Heart left ventricle (tissue), 16 donors: Measurements from ENCODE around the gene GARIN5B. TPM values are rescaled to one million over a fixed set of nuclear protein-coding genes. Genes with fewer than 3 reads are reported as not detected.

Source experiments
- ATAC-seq, 4 donors: fragments of 200-7000 bp; cut with Tn5 transposase; one replicate each; pipeline ENCODE4 v1.9.1; 2020 to 2022; ENCODE audit warnings: moderate library complexity in 4 of 4, mild to moderate bottlenecking in 3 of 4, moderate number of reproducible peaks in 1 of 4
- DNase-seq, 5 donors: peaks; one replicate each; pipeline ENCODE4 v3.0.0-alpha.2; 2020
- H3K27ac ChIP-seq, 12 donors: fragments of 200-600 bp; sonication (generic) in 4 of 12; one replicate each; pipeline versions ENCODE4 v1.5.0 to v1.8.0; 2016 to 2022; ENCODE audit warnings: mild to moderate bottlenecking in 2 of 12
- H3K27me3 ChIP-seq, 9 donors: fragments of 200-600 bp; sonication (generic) in 2 of 9; one replicate each; pipeline versions ENCODE4 v1.5.1 to v1.8.0; 2016 to 2022; ENCODE audit warnings: mild to moderate bottlenecking in 3 of 9
- H3K36me3 ChIP-seq, 9 donors: fragments of 200-600 bp; sonication (generic) in 2 of 9; one replicate each; pipeline versions ENCODE4 v1.5.0 to v1.8.0; 2018 to 2022; ENCODE audit warnings: mild to moderate bottlenecking in 2 of 9
- H3K4me1 ChIP-seq, 12 donors: fragments of 200-600 bp; sonication (generic) in 4 of 12; one replicate each; pipeline versions ENCODE4 v1.5.0 to v1.8.0; 2016 to 2022; ENCODE audit warnings: mild to moderate bottlenecking in 3 of 12
- H3K4me3 ChIP-seq, 12 donors: fragments of 200-600 bp; sonication (generic) in 4 of 12; one replicate each; pipeline versions ENCODE4 v1.5.0 to v1.8.0; 2017 to 2022; ENCODE audit warnings: mild to moderate bottlenecking in 9 of 12, moderate library complexity in 4 of 12
- H3K9me3 ChIP-seq, 12 donors: fragments of 200-600 bp; sonication (generic) in 4 of 12; one replicate each; pipeline versions ENCODE4 v1.5.0 to v1.8.0; 2016 to 2022; ENCODE audit warnings: mild to moderate bottlenecking in 1 of 12
- CTCF ChIP-seq, 12 donors: fragments of 200-600 bp; sonication (generic) in 4 of 12; IDR thresholded peaks; one replicate each; pipeline versions ENCODE4 v1.5.0 to v1.8.0; 2018 to 2022; ENCODE audit warnings: antibody characterized with exemption in 12 of 12, mild to moderate bottlenecking in 5 of 12
- POLR2A ChIP-seq, 2 donors: fragments of 450-650 bp; IDR thresholded peaks; one replicate each; pipeline ENCODE4 v1.6.1; 2017; ENCODE audit warnings: antibody characterized with exemption in 2 of 2, mild to moderate bottlenecking in 2 of 2, moderate library complexity in 2 of 2
- WGBS, 4 donors: extraction: QIAGEN DNeasy Blood & Tissue Kit in 2 of 4; methylation state at CpG; one replicate each; pipeline versions ENCODE4 v1.1.5 to v1.1.7; 2013 to 2018; 5-methylcytosine and 5-hydroxymethylcytosine counted together
- intact Hi-C, 10 donors: fragments of 100-400 bp; cut with DNase I; formaldehyde crosslinking; loops; one replicate each; pipeline versions ENCODE4 v1.11.1 to v1.14.2; 2022
- polyA plus RNA-seq, 2 donors: library from polyadenylated mRNA; stranded (reverse); fragments of 200-250 nt; gene quantifications; one replicate each; pipeline ENCODE4 v1.2.3, GENCODE V29; 2013
- total RNA-seq, 9 donors: library from RNA; depleted of rRNA in 2 of 9; stranded (reverse); fragments of >200 nt in 2 of 9; fragmentation: NEBNext Ultra II Directional in 3 of 9; extraction: Animal tissue kit (Norgen Biotek cat#: 25700) in 3 of 9; gene quantifications; one replicate each; pipeline versions ENCODE4 v1.1.0 to v1.2.4, GENCODE V29; 2016 to 2023
- donor health status: ischemic (EF 13 %, LVEDD 7.1; RV severe dilation, severe dysfunction).
- donor health status: healthy with polysubstance abuse.
- donor health status: DM: no; HTN: yes; CAD: no.
- donor health status: DM: no; HTN: no; CAD: no.
- donor health status: ischemic (EF 25% LVEDD 6.9; RV normal size, moderate dysfunction).
- donor health status: ischemic (EF 25% LVEDD 5.7; RV mildly dilated, moderate dysfunction).
- donor health status: healthy.
- donor health status: DM: yes; HTN: yes; CAD: no.
- donor health status: ischemic (EF 35%, LVEDD 5.7; RV mildly dilated, moderate dysfunction).
- donor health status: nonischemic (EF 11% LVEDD 7.7; RV severe dilation, severe dysfunction).
- donor health status: DM: yes; HTN: yes; CAD: no.
- donor health status: PGD.
- donor health status: ischemic (EF 29% LVEDD 5.4; RV normal size, mild dysfunction).
- donor health status: nonischemic (EF 23%, LVEDD 6.1; RV moderate dilation, normal function).

The GARIN5B gene
- total and polyA plus RNA-seq, 11 donors, result not detected

DNA sequence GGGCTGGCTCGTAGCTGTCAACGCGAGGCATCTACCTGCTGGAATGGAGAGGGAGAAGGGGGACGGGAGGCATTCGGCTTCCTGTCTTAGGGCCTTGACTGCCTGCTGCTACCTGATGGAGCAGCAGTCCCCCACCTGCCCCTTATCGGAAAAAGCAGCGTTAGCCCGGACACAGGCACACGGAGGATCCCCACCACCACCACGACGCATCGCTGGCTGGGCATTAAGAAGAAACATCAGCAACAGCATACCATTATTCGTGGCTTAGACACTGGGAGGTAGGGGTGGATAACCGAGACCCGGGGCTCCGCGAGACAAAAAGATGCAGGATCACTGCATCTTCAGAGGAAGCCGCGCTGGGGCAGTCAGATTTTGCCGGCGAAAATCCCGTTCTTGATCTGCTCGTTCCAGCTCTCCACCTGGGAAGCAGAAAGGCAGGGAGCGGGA lies 9.7 kb downstream of the GARIN5B start:
- H3K27ac ChIP-seq, result no peak overlapping the region
- H3K27me3 ChIP-seq, result peaks cover 10 to 77% (median 47%) of the 10 kb centered on the region in 9 donors
- 4 to 5% (median 4%) methylated on average over 15 to 24 of the region's 24 CpGs for WGBS, 4 donors
- intact Hi-C loops, result no loop called here
- no peaks in the 10 kb centered on the region for H3K36me3 ChIP-seq
- TF ChIP-seq CTCF (IDR thresholded peaks at IDR 0.05), result no peak
- no peak for TF ChIP-seq POLR2A (IDR thresholded peaks at IDR 0.05)
- H3K4me1 ChIP-seq, result peaks cover 0 to 19% (median 14%) of the 10 kb centered on the region in 12 donors
- peak overlapping the region in 11 of 12 donors; percentile 13 to 56 (median 35) for H3K4me3 ChIP-seq
- DNase-seq (no peak), ATAC-seq (no peak)
- no peaks in the 10 kb centered on the region for H3K9me3 ChIP-seq

DNA sequence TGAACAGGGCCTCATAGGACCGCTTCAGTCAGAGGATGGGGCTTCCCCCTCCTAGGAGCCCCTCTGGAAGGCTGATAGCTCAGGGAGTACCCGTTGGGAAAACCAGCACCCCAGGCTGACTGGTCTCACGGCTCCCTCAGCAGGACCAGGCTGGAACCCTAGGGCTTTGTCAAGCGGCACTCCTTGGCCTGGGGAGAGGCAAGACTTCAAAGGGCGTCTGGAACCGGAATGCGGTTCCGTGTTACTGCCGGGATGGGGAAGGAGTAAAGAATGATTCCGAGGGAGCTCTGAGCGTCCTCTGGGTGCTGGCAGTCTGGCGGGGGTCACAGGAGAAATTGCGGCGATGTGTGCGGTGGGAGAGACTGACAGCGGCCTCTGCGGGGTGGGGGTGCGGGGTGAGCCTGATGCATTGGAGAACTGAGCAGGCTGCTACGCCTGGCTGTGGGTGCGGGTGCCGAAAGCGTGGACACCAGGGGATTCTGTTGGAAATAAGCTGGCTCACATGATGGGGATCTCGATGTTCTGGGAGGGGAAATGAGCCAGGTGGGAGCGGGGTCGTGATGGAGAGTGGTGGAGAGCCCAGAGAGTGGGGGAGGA lies 10.4 kb downstream of the GARIN5B start:
- intact Hi-C loops, result no loop called here
- H3K27ac ChIP-seq, result no peak overlapping the region
- no peak for DNase-seq
- no peaks in the 10 kb centered on the region for H3K36me3 ChIP-seq
- no peak overlapping the region for H3K4me3 ChIP-seq
- TF ChIP-seq CTCF (IDR thresholded peaks at IDR 0.05), result no peak
- no peak for TF ChIP-seq POLR2A (IDR thresholded peaks at IDR 0.05)
- no peaks in the 10 kb centered on the region for H3K9me3 ChIP-seq
- H3K27me3 ChIP-seq, result peaks cover 10 to 77% (median 47%) of the 10 kb centered on the region in 9 donors
- WGBS, 4 donors, result 57 to 70% (median 64%) methylated on average over 25 of the region's 25 CpGs
- no peak for ATAC-seq
- H3K4me1 ChIP-seq, result peaks cover 0 to 20% (median 14%) of the 10 kb centered on the region in 12 donors

DNA sequence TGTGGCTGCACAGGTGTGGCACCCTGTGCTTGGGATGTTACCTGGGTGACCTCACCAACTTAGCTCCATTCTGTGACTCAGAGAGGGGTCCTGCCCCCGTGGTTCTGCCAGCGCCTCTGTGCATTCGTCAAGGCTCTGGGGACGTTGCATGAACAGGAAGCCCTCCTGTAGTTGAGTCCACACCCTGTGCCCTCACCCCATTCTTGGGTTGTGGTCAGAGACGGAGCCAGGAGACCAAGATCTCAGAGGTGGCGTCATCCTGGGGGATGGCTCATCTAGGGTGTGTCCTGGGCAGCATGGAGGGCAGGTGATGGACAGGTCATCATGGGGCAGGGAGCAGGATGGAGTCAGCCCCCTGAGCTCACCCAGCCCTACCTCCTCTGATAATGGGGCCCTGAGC lies 11.0 kb downstream of the GARIN5B start:
- no peak overlapping the region for H3K27ac ChIP-seq
- ATAC-seq (no peak), DNase-seq (no peak)
- no peak overlapping the region for H3K4me3 ChIP-seq
- peaks cover 0 to 5% (median 0%) of the 10 kb centered on the region in 9 donors for H3K36me3 ChIP-seq
- no peaks in the 10 kb centered on the region for H3K9me3 ChIP-seq
- intact Hi-C loops, result no loop called here
- WGBS, 4 donors, result 64 to 77% (median 72%) methylated on average over 6 of the region's 6 CpGs
- peaks cover 10 to 75% (median 45%) of the 10 kb centered on the region in 9 donors for H3K27me3 ChIP-seq
- TF ChIP-seq CTCF (IDR thresholded peaks at IDR 0.05) (no peak), POLR2A (IDR thresholded peaks at IDR 0.05) (no peak)
- H3K4me1 ChIP-seq, result peaks cover 0 to 20% (median 14%) of the 10 kb centered on the region in 12 donors

DNA sequence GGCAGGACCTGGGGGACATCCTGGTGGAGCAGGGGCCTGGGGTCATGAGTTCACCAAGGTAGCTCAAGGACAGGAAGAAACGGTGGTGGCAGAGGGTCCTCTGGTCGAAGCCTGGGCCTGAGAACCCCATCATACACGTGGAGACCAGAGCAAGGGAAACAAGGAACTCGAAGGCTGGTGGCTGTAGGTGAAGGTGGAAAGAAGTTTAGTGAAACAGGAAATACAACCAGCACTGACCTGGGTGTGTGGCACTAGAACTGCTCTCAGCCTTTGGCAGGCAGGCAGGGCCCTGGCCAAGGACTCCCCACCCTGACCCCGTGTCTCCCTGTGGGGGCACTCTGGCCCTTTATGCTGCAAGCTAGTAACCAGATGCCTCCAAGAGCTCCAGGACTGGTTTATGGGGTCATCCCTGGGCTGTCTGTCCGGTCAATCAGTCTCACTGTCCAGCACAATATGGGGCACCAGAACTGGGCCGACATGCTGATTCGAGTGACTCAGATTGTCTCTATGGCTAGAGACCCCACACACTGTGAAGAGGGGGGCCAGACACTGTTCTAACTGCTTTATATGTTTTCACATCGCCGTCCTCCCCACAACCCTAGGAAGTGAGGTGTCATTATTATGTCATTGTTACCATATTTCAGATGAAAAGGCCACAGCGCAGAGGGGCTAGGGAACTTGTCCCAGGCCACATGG lies 12.3 kb downstream of the GARIN5B start:
- Histone ChIP-seq H3K4me1 (peaks cover 0 to 21% (median 14%) of the 10 kb centered on the region in 12 donors), H3K27ac (no peak overlapping the region), H3K36me3 (peaks cover 0 to 13% (median 0%) of the 10 kb centered on the region in 9 donors), H3K4me3 (no peak overlapping the region), H3K27me3 (peaks cover 10 to 62% (median 42%) of the 10 kb centered on the region in 9 donors), H3K9me3 (no peaks in the 10 kb centered on the region)
- WGBS, 4 donors, result 75 to 80% (median 75%) methylated on average over 11 of the region's 11 CpGs
- TF ChIP-seq POLR2A (IDR thresholded peaks at IDR 0.05), result no peak
- TF ChIP-seq CTCF (IDR thresholded peaks at IDR 0.05), result no peak
- DNase-seq (no peak), ATAC-seq (no peak)
- intact Hi-C loops, result no loop called here
